DOHH2 (cell line): ENCODE results near the gene ELOVL6.

ENCODE experiments used
- H3F3A ChIP-seq: fragments of 200-600 bp; sonication (generic), shearing (Covaris generic); 2 replicates; pipeline ENCODE4 v1.6.0; 2016; ENCODE audit warnings: antibody characterized with exemption, mild to moderate bottlenecking; ENCODE audit not compliant: control insufficient read depth, insufficient read depth
- H3K27ac ChIP-seq: fragments of 200-600 bp; sonication (generic); 2 replicates; pipeline ENCODE4 v1.5.1; 2014; ENCODE audit warnings: low read depth, mild to moderate bottlenecking, low read length, moderate library complexity
- H3K27me3 ChIP-seq: fragments of 200-600 bp; sonication (generic); 2 replicates; pipeline ENCODE4 v1.6.1; 2014; ENCODE audit warnings: mild to moderate bottlenecking, low read length, mixed read lengths; ENCODE audit not compliant: control insufficient read depth
- H3K36me3 ChIP-seq: fragments of 200-600 bp; sonication (generic); 2 replicates; pipeline ENCODE4 v1.6.1; 2014; ENCODE audit warnings: mild to moderate bottlenecking, low read length, moderate library complexity, mixed read lengths; ENCODE audit not compliant: control insufficient read depth
- H3K4me1 ChIP-seq: fragments of 200-600 bp; sonication (generic); 2 replicates; pipeline ENCODE4 v1.6.1; 2014; ENCODE audit warnings: mild to moderate bottlenecking, low read length, mixed read lengths; ENCODE audit not compliant: control insufficient read depth
- H3K4me2 ChIP-seq: fragments of 200-600 bp; sonication (generic); 2 replicates; pipeline ENCODE4 v1.6.0; 2014; ENCODE audit warnings: mild to moderate bottlenecking, low read length, moderate library complexity
- H3K4me3 ChIP-seq: fragments of 200-600 bp; sonication (generic); 2 replicates; pipeline ENCODE4 v1.5.1; 2014; ENCODE audit warnings: mild to moderate bottlenecking, low read length, mixed read lengths
- H3K79me2 ChIP-seq: fragments of 200-600 bp; sonication (generic); 2 replicates; pipeline ENCODE4 v1.6.1; 2014; ENCODE audit warnings: mild to moderate bottlenecking, low read length, mixed read lengths; ENCODE audit not compliant: control insufficient read depth
- H3K9me2 ChIP-seq: fragments of 200-600 bp; sonication (generic); replicated peaks from 2 replicates; pipeline ENCODE4 v1.6.1; 2014; ENCODE audit warnings: mild to moderate bottlenecking, low read length, mixed read lengths; ENCODE audit not compliant: control insufficient read depth
- H3K9me3 ChIP-seq: fragments of 200-600 bp; sonication (generic); 2 replicates; pipeline ENCODE4 v1.6.1; 2014; ENCODE audit warnings: antibody characterized with exemption, low read length, mixed read lengths; ENCODE audit not compliant: control insufficient read depth, insufficient read depth
- H4K20me1 ChIP-seq: fragments of 200-600 bp; sonication (generic); 2 replicates; pipeline ENCODE4 v1.6.0; 2014; ENCODE audit warnings: low read depth, mild to moderate bottlenecking, antibody characterized with exemption, low read length, moderate library complexity; ENCODE audit not compliant: control insufficient read depth, insufficient read depth
- CTCF ChIP-seq: fragments of 200-600 bp; sonication (generic); IDR thresholded peaks from one replicate; pipeline ENCODE4 v1.5.1; 2014; ENCODE audit warnings: antibody characterized with exemption, mild to moderate bottlenecking, low read depth, low read length; ENCODE audit not compliant: poor library complexity, severe bottlenecking
- EZH2phosphoT487 ChIP-seq: fragments of 200-600 bp; sonication (generic); IDR thresholded peaks from 2 replicates; pipeline ENCODE4 v1.6.1; 2017; ENCODE audit warnings: borderline replicate concordance, mild to moderate bottlenecking, antibody characterized with exemption, low read length, moderate library complexity, mixed read lengths

ELOVL6 gene

GRCh38 chr4:110009550-110009949 is 188.9 kb downstream of the ELOVL6 start:
- H3K27ac ChIP-seq: no peak overlapping the region
- H3K4me3 ChIP-seq: no peak overlapping the region
- H3K4me1 ChIP-seq: no peaks in the 10 kb centered on the region
- no peak for TF ChIP-seq CTCF
- no peak for TF ChIP-seq EZH2phosphoT487
- H3K4me2 ChIP-seq: no peak overlapping the region
- no peaks in the 10 kb centered on the region for H3F3A ChIP-seq
- H3K27me3 ChIP-seq: peaks cover 8% of the 10 kb centered on the region
- H3K9me3 ChIP-seq: no peaks in the 10 kb centered on the region
- no peaks in the 10 kb centered on the region for H3K36me3 ChIP-seq
- no peaks in the 10 kb centered on the region for H4K20me1 ChIP-seq
- H3K9me2 ChIP-seq: no peaks in the 10 kb centered on the region
- no peaks in the 10 kb centered on the region for H3K79me2 ChIP-seq

- Histone ChIP-seq H3K4me1 (no peaks in the 10 kb centered on the region), H3K27me3 (peaks cover 12% of the 10 kb centered on the region), H3K4me2 (no peak overlapping the region), H3K79me2 (no peaks in the 10 kb centered on the region), H3K9me2 (no peaks in the 10 kb centered on the region), H3K9me3 (no peaks in the 10 kb centered on the region), H3K4me3 (no peak overlapping the region), H4K20me1 (no peaks in the 10 kb centered on the region), H3F3A (no peaks in the 10 kb centered on the region), H3K36me3 (no peaks in the 10 kb centered on the region), H3K27ac (no peak overlapping the region)
- no peak for TF ChIP-seq EZH2phosphoT487
- no peak for TF ChIP-seq CTCF
These were observed 189.9 kb downstream of the ELOVL6 start for GRCh38 chr4:110008540-110008939.

GRCh38 chr4:110007217-110007616 is 191.2 kb downstream of the ELOVL6 start:
- H3K9me2 ChIP-seq: no peaks in the 10 kb centered on the region
- H3K4me1 ChIP-seq: no peaks in the 10 kb centered on the region
- no peak overlapping the region for H3K4me3 ChIP-seq
- peaks cover 10% of the 10 kb centered on the region for H3K27me3 ChIP-seq
- H3K9me3 ChIP-seq: no peaks in the 10 kb centered on the region
- H3K4me2 ChIP-seq: no peak overlapping the region
- H3K27ac ChIP-seq: no peak overlapping the region
- H3K36me3 ChIP-seq: no peaks in the 10 kb centered on the region
- H3K79me2 ChIP-seq: no peaks in the 10 kb centered on the region
- no peaks in the 10 kb centered on the region for H4K20me1 ChIP-seq
- H3F3A ChIP-seq: no peaks in the 10 kb centered on the region
- no peak for TF ChIP-seq CTCF
